Karpas-422 (cell line): ENCODE data around the gene ATXN7L1. TPM values are rescaled to one million over a fixed set of nuclear protein-coding genes. Genes with fewer than 3 reads are reported as not detected.
"Not testable (repeated sequence)": the region's sequence is repeated elsewhere in the genome, so short reads cannot be mapped to it uniquely, and the experiment has no call there.

Experiments used
- DNase-seq: peaks from one replicate; pipeline ENCODE4 v3.0.0-alpha.2; 2015
- H2AFZ ChIP-seq: fragments of 200-600 bp; sonication (generic); 2 replicates; pipeline ENCODE4 v1.6.1; 2014; ENCODE audit warnings: antibody characterized with exemption, low read length, mixed read lengths
- H3K27ac ChIP-seq: fragments of 200-600 bp; sonication (generic); 2 replicates; pipeline ENCODE4 v1.5.1; 2014; ENCODE audit warnings: mild to moderate bottlenecking, low read length, moderate library complexity
- H3K27me3 ChIP-seq: fragments of 200-600 bp; sonication (generic); 2 replicates; pipeline ENCODE4 v1.6.1; 2014; ENCODE audit warnings: low read length, mixed read lengths
- H3K36me3 ChIP-seq: fragments of 200-600 bp; sonication (generic); 2 replicates; pipeline ENCODE4 v1.6.1; 2014; ENCODE audit warnings: low read length, mixed read lengths; ENCODE audit not compliant: insufficient read depth
- H3K4me1 ChIP-seq: fragments of 200-600 bp; sonication (generic); 2 replicates; pipeline ENCODE4 v1.6.1; 2014; ENCODE audit warnings: mild to moderate bottlenecking, low read length, mixed read lengths
- H3K4me2 ChIP-seq: fragments of 200-600 bp; sonication (generic); 2 replicates; pipeline ENCODE4 v1.6.1; 2014; ENCODE audit warnings: low read length, low read depth, mild to moderate bottlenecking; ENCODE audit not compliant: poor library complexity, severe bottlenecking
- H3K4me3 ChIP-seq: fragments of 200-600 bp; sonication (generic); 2 replicates; pipeline ENCODE4 v1.5.1; 2014; ENCODE audit warnings: mild to moderate bottlenecking, antibody characterized with exemption, low read length, mixed read lengths
- H3K79me2 ChIP-seq: fragments of 200-600 bp; sonication (generic); 2 replicates; pipeline ENCODE4 v1.6.1; 2014; ENCODE audit warnings: mild to moderate bottlenecking, low read length, mixed read lengths
- H3K9ac ChIP-seq: fragments of 200-600 bp; sonication (generic); 2 replicates; pipeline ENCODE4 v1.6.0; 2014; ENCODE audit warnings: low read length
- H3K9me2 ChIP-seq: fragments of 200-600 bp; sonication (generic), shearing (Covaris generic); replicated peaks from 2 replicates; pipeline ENCODE4 v1.6.0; 2014; ENCODE audit warnings: mild to moderate bottlenecking, low read length, moderate library complexity; ENCODE audit not compliant: insufficient read depth
- H3K9me3 ChIP-seq: fragments of 300-700, 200-600 bp; sonication (generic); 2 replicates; pipeline ENCODE4 v1.6.1; 2014; ENCODE audit warnings: low read length, mixed read lengths
- H4K20me1 ChIP-seq: fragments of 200-600 bp; sonication (generic); 2 replicates; pipeline ENCODE4 v1.6.1; 2014; ENCODE audit warnings: mild to moderate bottlenecking, antibody characterized with exemption, low read length, low read depth; ENCODE audit not compliant: insufficient read depth
- total RNA-seq: library from RNA; depleted of rRNA; stranded (reverse); fragments of >200 nt; shearing (Covaris generic); gene quantifications from 2 replicates; pipeline ENCODE4 v1.2.3, GENCODE V29; 2014; ENCODE audit warnings: low replicate concordance

Gene ATXN7L1
- total RNA-seq, 1 experiment from 2014 or later = not detected

GRCh38 chr7:105791926-105792325 is 84.5 kb downstream of the ATXN7L1 start:
- Histone ChIP-seq H3K4me3 (no peak overlapping the region), H3K36me3 (no peaks in the 10 kb centered on the region), H3K9ac (no peak overlapping the region), H2AFZ (no peak overlapping the region), H3K4me1 (no peaks in the 10 kb centered on the region), H3K27me3 (no peaks in the 10 kb centered on the region), H3K4me2 (no peak overlapping the region), H3K9me2 (no peaks in the 10 kb centered on the region), H3K27ac (no peak overlapping the region), H3K9me3 (no peaks in the 10 kb centered on the region), H4K20me1 (no peaks in the 10 kb centered on the region), H3K79me2 (no peaks in the 10 kb centered on the region)
- DNase-seq = no peak

DNA sequence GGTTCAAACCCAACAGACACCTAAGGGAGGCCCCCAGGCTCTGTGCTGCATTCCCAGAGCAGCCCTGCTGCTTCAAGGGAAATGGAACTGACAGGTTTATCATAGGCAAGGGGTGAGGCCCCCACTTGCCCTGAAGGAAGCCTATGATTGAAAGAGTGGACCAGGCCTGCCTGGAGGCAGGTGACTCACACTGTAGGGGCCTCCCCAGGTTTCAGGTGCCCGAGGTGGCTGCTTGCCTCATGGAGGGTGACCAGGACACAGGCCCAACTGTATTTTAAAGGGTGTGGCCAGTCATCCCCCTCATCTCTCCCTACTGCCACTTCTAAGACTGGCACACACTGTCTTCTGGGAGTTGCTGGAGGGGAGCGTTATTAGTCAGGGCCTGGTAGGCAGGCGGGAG is 85.4 kb downstream of the ATXN7L1 start:
- no peak for DNase-seq

GRCh38 chr7:105790452-105790851 is 85.9 kb downstream of the ATXN7L1 start:
- H3K27me3 ChIP-seq, DNase-seq, H3K79me2 ChIP-seq, H2AFZ ChIP-seq, H3K9me3 ChIP-seq, H3K27ac ChIP-seq, H3K4me1 ChIP-seq, H3K4me2 ChIP-seq, H3K9me2 ChIP-seq, H3K36me3 ChIP-seq, H4K20me1 ChIP-seq, H3K4me3 ChIP-seq, H3K9ac ChIP-seq: not testable (repeated sequence)

More for the DNA sequence above, 85.4 kb downstream of the ATXN7L1 start:
- Histone ChIP-seq H3K27me3 (no peaks in the 10 kb centered on the region), H3K4me3 (no peak overlapping the region), H3K9ac (no peak overlapping the region), H3K36me3 (no peaks in the 10 kb centered on the region), H3K27ac (no peak overlapping the region), H2AFZ (no peak overlapping the region), H4K20me1 (no peaks in the 10 kb centered on the region), H3K9me3 (no peaks in the 10 kb centered on the region), H3K4me2 (no peak overlapping the region), H3K79me2 (no peaks in the 10 kb centered on the region), H3K4me1 (no peaks in the 10 kb centered on the region), H3K9me2 (no peaks in the 10 kb centered on the region)

DNA sequence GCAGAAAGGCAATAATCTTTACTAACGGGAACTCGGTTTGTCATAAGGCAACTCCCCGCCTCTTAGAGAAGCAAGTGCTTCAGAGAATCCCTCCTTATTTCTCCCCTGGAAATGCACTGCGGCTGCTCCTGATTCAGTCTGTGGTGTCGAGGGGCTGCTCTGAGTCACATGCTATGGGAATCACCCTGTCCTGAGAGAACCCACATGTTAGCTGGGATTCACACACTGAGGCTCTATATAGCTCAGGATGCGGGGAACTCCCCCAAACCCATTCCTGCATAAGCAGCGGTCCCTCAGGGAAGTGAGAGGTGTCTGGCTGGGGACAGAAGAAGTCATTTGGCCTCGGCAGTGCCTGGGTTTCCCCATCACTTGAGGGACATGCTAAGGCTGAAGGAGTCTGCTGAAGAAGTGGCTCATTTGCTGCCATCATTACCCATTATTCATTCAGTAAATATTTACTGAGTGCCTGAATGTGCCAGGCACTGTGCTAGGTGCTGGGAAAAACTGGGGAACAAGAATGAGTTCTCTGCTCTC is 87.5 kb downstream of the ATXN7L1 start:
- no peaks in the 10 kb centered on the region for H3K4me1 ChIP-seq
- no peaks in the 10 kb centered on the region for H3K27me3 ChIP-seq
- no peak for DNase-seq
- no peak overlapping the region for H3K4me3 ChIP-seq
- H3K9ac ChIP-seq = no peak overlapping the region
- H3K27ac ChIP-seq = no peak overlapping the region
- H3K9me3 ChIP-seq = no peaks in the 10 kb centered on the region
- no peak overlapping the region for H3K4me2 ChIP-seq
- no peaks in the 10 kb centered on the region for H3K9me2 ChIP-seq
- no peak overlapping the region for H2AFZ ChIP-seq
- H3K36me3 ChIP-seq = no peaks in the 10 kb centered on the region
- H3K79me2 ChIP-seq = no peaks in the 10 kb centered on the region
- H4K20me1 ChIP-seq = no peaks in the 10 kb centered on the region

GRCh38 chr7:105788356-105788755 is 88.0 kb downstream of the ATXN7L1 start:
- H4K20me1 ChIP-seq = no peaks in the 10 kb centered on the region
- no peak overlapping the region for H3K4me2 ChIP-seq
- no peaks in the 10 kb centered on the region for H3K79me2 ChIP-seq
- no peak for DNase-seq
- no peaks in the 10 kb centered on the region for H3K9me3 ChIP-seq
- H3K9me2 ChIP-seq = no peaks in the 10 kb centered on the region
- H3K27ac ChIP-seq = no peak overlapping the region
- H3K4me3 ChIP-seq = no peak overlapping the region
- no peaks in the 10 kb centered on the region for H3K36me3 ChIP-seq
- H2AFZ ChIP-seq = no peak overlapping the region
- no peak overlapping the region for H3K9ac ChIP-seq
- H3K4me1 ChIP-seq = no peaks in the 10 kb centered on the region
- H3K27me3 ChIP-seq = no peaks in the 10 kb centered on the region

DNA sequence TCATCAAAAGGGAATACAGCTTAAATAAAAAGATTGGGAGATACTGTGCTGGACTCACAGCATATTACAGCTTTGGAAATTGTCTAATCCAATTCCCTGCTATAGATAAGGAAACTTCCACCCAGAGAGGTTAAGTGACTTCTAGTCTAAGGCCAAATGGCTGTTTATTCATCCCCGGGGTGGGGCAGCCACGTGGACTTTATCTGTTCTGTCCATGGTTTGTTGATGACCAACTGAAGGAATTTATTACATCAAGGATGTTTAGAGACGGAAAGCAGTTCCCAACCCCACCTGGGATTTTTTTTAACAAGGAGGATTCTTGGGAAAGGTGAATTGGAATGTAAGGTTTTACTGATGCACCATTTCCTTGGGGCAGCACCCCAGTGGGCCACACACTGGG is 88.6 kb downstream of the ATXN7L1 start:
- H3K9me2 ChIP-seq = no peaks in the 10 kb centered on the region
- no peaks in the 10 kb centered on the region for H3K27me3 ChIP-seq
- no peak overlapping the region for H3K4me2 ChIP-seq
- no peaks in the 10 kb centered on the region for H4K20me1 ChIP-seq
- no peak for DNase-seq
- H3K4me3 ChIP-seq = no peak overlapping the region
- H3K9ac ChIP-seq = no peak overlapping the region
- no peak overlapping the region for H3K27ac ChIP-seq
- no peaks in the 10 kb centered on the region for H3K36me3 ChIP-seq
- no peaks in the 10 kb centered on the region for H3K4me1 ChIP-seq
- H2AFZ ChIP-seq = no peak overlapping the region
- H3K9me3 ChIP-seq = no peaks in the 10 kb centered on the region
- no peaks in the 10 kb centered on the region for H3K79me2 ChIP-seq

DNA sequence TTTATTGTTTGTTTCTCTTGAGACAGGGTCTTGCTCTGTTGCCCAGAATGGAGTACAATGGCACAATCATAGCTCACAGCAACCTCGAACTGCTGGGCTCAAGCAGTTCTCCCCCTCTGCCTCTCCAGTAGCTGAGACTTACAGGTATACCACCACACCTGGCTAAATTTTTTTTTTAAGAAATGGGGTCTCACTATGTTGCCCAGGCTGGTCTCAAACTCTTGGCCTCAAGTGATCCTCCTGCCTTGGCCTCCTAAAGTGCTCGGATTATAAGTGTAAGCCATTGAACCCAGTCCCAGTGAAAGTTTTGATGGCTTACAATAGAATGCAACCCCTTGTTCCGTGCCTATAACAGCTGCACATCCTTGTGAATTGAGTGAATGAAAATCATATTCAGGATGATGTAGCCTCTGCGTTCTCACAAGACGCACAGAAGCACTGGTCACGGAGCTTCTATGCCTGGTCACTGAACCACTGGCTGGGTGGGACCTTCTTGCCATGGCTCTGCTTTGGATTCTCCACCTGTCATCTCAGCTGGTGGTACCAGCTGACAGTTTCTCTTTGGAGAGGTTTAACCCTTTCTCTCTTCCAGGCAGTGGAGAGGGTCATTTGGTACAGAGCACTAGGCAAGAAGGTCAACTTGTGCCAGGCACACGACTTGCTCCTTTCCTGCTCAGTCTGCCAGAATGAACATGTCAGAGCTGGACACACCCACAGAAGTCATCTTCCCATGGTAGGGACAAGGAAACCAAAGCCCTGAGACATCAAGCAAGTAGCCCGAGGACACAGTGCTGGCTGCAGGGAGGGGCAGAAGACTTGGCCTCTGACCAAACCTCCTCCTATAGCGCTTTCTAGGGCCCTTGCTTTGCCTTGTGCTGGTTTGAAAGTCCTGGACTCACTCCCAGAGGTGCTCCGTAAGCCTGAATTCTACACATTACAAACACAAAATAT is 89.6 kb downstream of the ATXN7L1 start:
- Histone ChIP-seq H3K27ac (no peak overlapping the region), H2AFZ (no peak overlapping the region), H3K9ac (no peak overlapping the region), H3K4me2 (no peak overlapping the region), H3K27me3 (no peaks in the 10 kb centered on the region), H3K4me1 (no peaks in the 10 kb centered on the region), H3K9me3 (no peaks in the 10 kb centered on the region), H3K9me2 (no peaks in the 10 kb centered on the region), H4K20me1 (no peaks in the 10 kb centered on the region), H3K79me2 (no peaks in the 10 kb centered on the region), H3K4me3 (no peak overlapping the region), H3K36me3 (no peaks in the 10 kb centered on the region)
- DNase-seq = no peak

- no peak overlapping the region for H3K4me3 ChIP-seq
- no peaks in the 10 kb centered on the region for H3K9me3 ChIP-seq
- DNase-seq = no peak
- H3K36me3 ChIP-seq = no peaks in the 10 kb centered on the region
- no peaks in the 10 kb centered on the region for H3K79me2 ChIP-seq
- H3K27me3 ChIP-seq = no peaks in the 10 kb centered on the region
- no peak overlapping the region for H2AFZ ChIP-seq
- no peak overlapping the region for H3K27ac ChIP-seq
- no peaks in the 10 kb centered on the region for H4K20me1 ChIP-seq
- H3K9me2 ChIP-seq = no peaks in the 10 kb centered on the region
- no peak overlapping the region for H3K9ac ChIP-seq
- no peak overlapping the region for H3K4me2 ChIP-seq
- no peaks in the 10 kb centered on the region for H3K4me1 ChIP-seq
These were observed 93.9 kb downstream of the ATXN7L1 start for GRCh38 chr7:105782391-105783042.
